ENCODE measurements around the gene KPNB1. TPM values are rescaled to one million over a fixed set of nuclear protein-coding genes. Genes with fewer than 3 reads are reported as not detected.
A peak's percentile ranks its signal among the peaks of the same experiment; 100 is the strongest.

The KPNB1 gene
- total RNA-seq, 1 experiment from 2014 or later, result 742 TPM

DNA sequence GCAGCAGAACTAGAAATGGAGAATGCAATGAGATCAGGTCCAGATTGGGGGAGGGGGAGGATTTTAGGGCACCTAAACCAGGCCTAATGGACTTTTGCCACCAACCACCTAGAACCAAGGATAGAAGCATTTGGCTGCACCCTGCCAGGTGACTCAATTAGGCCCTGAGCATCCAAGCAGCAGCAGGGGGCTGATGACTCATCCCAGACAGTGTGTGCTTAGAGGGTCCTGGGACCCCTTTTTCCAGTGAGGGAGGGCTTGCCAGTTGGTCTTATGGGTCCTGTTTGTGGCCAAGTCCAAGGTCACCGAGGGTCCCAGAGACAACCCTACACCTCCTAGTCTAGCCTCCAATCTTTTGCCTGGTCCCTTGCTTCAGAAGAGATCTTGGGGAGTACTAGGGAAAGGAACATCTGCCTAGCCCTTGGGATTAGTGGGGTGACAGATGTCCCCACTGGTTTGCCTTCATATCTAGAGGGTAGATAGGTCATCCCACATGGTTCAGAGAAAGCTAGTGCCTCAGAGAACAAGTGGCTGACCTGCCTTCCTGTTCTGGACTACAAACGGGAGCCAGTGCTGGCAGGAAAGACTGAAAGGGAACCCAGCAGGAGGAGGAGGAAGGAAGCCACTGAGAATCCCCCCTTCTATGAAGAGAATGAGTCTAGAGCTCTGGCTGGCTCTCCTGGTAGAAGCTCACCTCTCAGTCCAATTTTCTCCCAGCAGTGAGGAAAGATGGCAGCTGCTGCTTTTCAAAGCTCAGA lies 42.6 kb downstream of the KPNB1 start:
- Histone ChIP-seq H3K18ac (ENCODE audit: insufficient read length, low read depth, low read length) (no peak overlapping the region), H3K79me1 (ENCODE audit: insufficient read depth, low read depth, low read length, poor library complexity, severe bottlenecking) (no peaks in the 10 kb centered on the region), H4K8ac (replicated peaks; ENCODE audit: insufficient read length, low read depth, low read length) (no peak overlapping the region), H4K20me1 (ENCODE audit: control insufficient read depth, insufficient read depth, insufficient read length) (no peaks in the 10 kb centered on the region), H3K79me2 (ENCODE audit: insufficient read depth, low read length) (no peaks in the 10 kb centered on the region), H3K4me1 (ENCODE audit: insufficient read depth, low read length) (peaks cover 19% of the 10 kb centered on the region; the same call in 1 of the 2 replicates), H4K5ac (ENCODE audit: insufficient read length, low read depth, low read length) (no peak overlapping the region), H3K23ac (ENCODE audit: insufficient read length, low read depth, low read length) (no peak overlapping the region), H3T11ph (ENCODE audit: low read length) (no peak overlapping the region), H2AFZ (ENCODE audit: low read length) (no peak overlapping the region), H2BK5ac (ENCODE audit: insufficient read length, low read length) (no peak overlapping the region), H3K9me3 (ENCODE audit: control insufficient read depth, low read depth, low read length) (no peaks in the 10 kb centered on the region), H3K4ac (ENCODE audit: low read depth, low read length) (no peak overlapping the region), H3K27me3 (ENCODE audit: insufficient read depth, low read length) (no peaks in the 10 kb centered on the region), H2BK12ac (ENCODE audit: insufficient read length, low read depth, low read length) (no peak overlapping the region), H2BK15ac (ENCODE audit: low read depth, low read length) (no peak overlapping the region), H2AK5ac (ENCODE audit: insufficient read length, low read length) (no peak overlapping the region), H4K91ac (ENCODE audit: insufficient read length, low read depth, low read length) (no peak overlapping the region), H3K23me2 (ENCODE audit: insufficient read length, low read depth, low read length, poor library complexity, severe bottlenecking) (peaks cover 14% of the 10 kb centered on the region), H3K9ac (ENCODE audit: extremely low read depth, insufficient read length, low read length) (no peak overlapping the region), H2BK120ac (ENCODE audit: low read depth, low read length, poor library complexity, severe bottlenecking) (no peak overlapping the region), H3K4me2 (ENCODE audit: insufficient read depth, insufficient read length, low read length) (peak overlapping the region; percentile 66), H3K14ac (ENCODE audit: insufficient read depth, low read length) (no peak overlapping the region), H3K56ac (ENCODE audit: insufficient read length, low read depth, low read length) (no peak overlapping the region), H3K27ac (ENCODE audit: insufficient read length, low read depth, low read length) (no peak overlapping the region), H2BK20ac (ENCODE audit: low read depth, low read length, poor library complexity, severe bottlenecking) (no peak overlapping the region)
- WGBS (ENCODE audit: extremely low coverage, insufficient read length, low lambda C conversion rate), result no CpG with 5 or more reads among the region's 2 CpGs
- Mint-ChIP-seq H3K27me3 (ENCODE audit: low read depth) (no peaks in the 10 kb centered on the region), H3K36me3 (ENCODE audit: insufficient read depth in 1 of 3, low read depth in 3 of 3) (peaks cover 0 to 12% (median 7%) of the 10 kb centered on the region in 3 experiments; a peak in 6 of 7 replicates), H3K4me1 (peaks cover 33 to 47% of the 10 kb centered on the region in 2 experiments), H3K4me3 (peak overlapping the region; percentile 67 to 87), H3K9me3 (no peaks in the 10 kb centered on the region; a peak in 1 of 5 replicates), H3K27ac (peak overlapping the region in 1 of 3 experiments; percentile 65; a peak in 1 of 7 replicates)
- DNase-seq, result peak; percentile 26
- TF ChIP-seq, protein P1, sequence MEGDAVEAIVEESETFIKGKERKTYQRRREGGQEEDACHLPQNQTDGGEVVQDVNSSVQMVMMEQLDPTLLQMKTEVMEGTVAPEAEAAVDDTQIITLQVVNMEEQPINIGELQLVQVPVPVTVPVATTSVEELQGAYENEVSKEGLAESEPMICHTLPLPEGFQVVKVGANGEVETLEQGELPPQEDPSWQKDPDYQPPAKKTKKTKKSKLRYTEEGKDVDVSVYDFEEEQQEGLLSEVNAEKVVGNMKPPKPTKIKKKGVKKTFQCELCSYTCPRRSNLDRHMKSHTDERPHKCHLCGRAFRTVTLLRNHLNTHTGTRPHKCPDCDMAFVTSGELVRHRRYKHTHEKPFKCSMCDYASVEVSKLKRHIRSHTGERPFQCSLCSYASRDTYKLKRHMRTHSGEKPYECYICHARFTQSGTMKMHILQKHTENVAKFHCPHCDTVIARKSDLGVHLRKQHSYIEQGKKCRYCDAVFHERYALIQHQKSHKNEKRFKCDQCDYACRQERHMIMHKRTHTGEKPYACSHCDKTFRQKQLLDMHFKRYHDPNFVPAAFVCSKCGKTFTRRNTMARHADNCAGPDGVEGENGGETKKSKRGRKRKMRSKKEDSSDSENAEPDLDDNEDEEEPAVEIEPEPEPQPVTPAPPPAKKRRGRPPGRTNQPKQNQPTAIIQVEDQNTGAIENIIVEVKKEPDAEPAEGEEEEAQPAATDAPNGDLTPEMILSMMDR (conservative IDR thresholded peaks at IDR 0.05), result no peak
